HG03103 (cell line): Measurements from ENCODE around the gene TRNP1.

ENCODE experiments used
- ATAC-seq: cut with Tn5 transposase; IDR thresholded peaks from one replicate; pipeline ENCODE4 v1.9.1; 2021; ENCODE audit warnings: low read depth; ENCODE audit not compliant: unreplicated experiment

TRNP1 gene

GRCh38 chr1:27000817-27001460 lies 7.4 kb downstream of the TRNP1 start:
- no peak for ATAC-seq

- no peak for ATAC-seq
Observed at GRCh38 chr1:27001570-27002360, 8.3 kb downstream of the TRNP1 start.

- no peak for ATAC-seq
Observed at GRCh38 chr1:27003745-27004470, 10.4 kb downstream of the TRNP1 start.

- ATAC-seq: no peak
Observed at GRCh38 chr1:27004471-27005165, 11.1 kb downstream of the TRNP1 start.

GRCh38 chr1:27005166-27005530 lies 11.7 kb downstream of the TRNP1 start:
- no peak for ATAC-seq

GRCh38 chr1:27005648-27006496 lies 12.4 kb downstream of the TRNP1 start:
- no peak for ATAC-seq

- ATAC-seq: no peak
Observed at GRCh38 chr1:27006683-27007082, 13.2 kb downstream of the TRNP1 start.

GRCh38 chr1:27007909-27008582 lies 14.6 kb downstream of the TRNP1 start:
- no peak for ATAC-seq

- no peak for ATAC-seq
Observed at GRCh38 chr1:27009601-27010197, 16.2 kb downstream of the TRNP1 start.

GRCh38 chr1:27010226-27010994 lies 16.9 kb downstream of the TRNP1 start:
- ATAC-seq: no peak

- ATAC-seq: no peak
Observed at GRCh38 chr1:27011058-27011764, 17.7 kb downstream of the TRNP1 start.

- ATAC-seq: no peak
Observed at GRCh38 chr1:27011976-27012563, 18.6 kb downstream of the TRNP1 start.

GRCh38 chr1:27015260-27015659 lies 21.8 kb downstream of the TRNP1 start:
- ATAC-seq: no peak

GRCh38 chr1:27016376-27016775 lies 22.9 kb downstream of the TRNP1 start:
- ATAC-seq: no peak

- ATAC-seq: no peak
Observed at GRCh38 chr1:27017207-27017606, 23.7 kb downstream of the TRNP1 start.

GRCh38 chr1:27018316-27018715 lies 24.8 kb downstream of the TRNP1 start:
- no peak for ATAC-seq

GRCh38 chr1:27021354-27022031 lies 28.0 kb downstream of the TRNP1 start:
- ATAC-seq: no peak
